Measurements from ENCODE around the gene ZNF655.

- TF ChIP-seq CTCF (IDR thresholded peaks at IDR 0.05) = no peak
- no peak for TF ChIP-seq POLR2A (IDR thresholded peaks at IDR 0.05)
- no peak for TF ChIP-seq POLR2AphosphoS5 (IDR thresholded peaks at IDR 0.05)
These were observed 14.8 kb downstream of the ZNF655 start for GRCh38 chr7:99573257-99573656.

Measured in transverse colon (tissue), 4 donors.